Measurements from ENCODE around the gene SKAP1. TPM values are rescaled to one million over a fixed set of nuclear protein-coding genes. Genes with fewer than 3 reads are reported as not detected.

The SKAP1 gene
- total and polyA plus RNA-seq, 4 donors: 1.4 to 4.9 (median 2.5) TPM

- TF ChIP-seq CTCF (IDR thresholded peaks at IDR 0.05; ENCODE audit: control extremely low read depth, extremely low read depth): no peak
- Histone ChIP-seq H3K9me3 (ENCODE audit: control insufficient read depth in 4 of 4, insufficient read depth in 3 of 4, low read length in 3 of 4) (no peaks in the 10 kb centered on the region), H3K27me3 (ENCODE audit: control insufficient read depth in 3 of 3, insufficient read depth in 3 of 3, low read length in 2 of 3) (peaks cover 0 to 45% (median 33%) of the 10 kb centered on the region in 3 donors), H3K4me1 (ENCODE audit: control insufficient read depth in 5 of 5, insufficient read depth in 5 of 5, low read length in 5 of 5) (no peaks in the 10 kb centered on the region), H3K9ac (ENCODE audit: insufficient read depth in 1 of 2, low read length in 2 of 2) (no peak overlapping the region), H3K4me3 (no peak overlapping the region), H3K27ac (ENCODE audit: low read depth in 1 of 2, low read length in 1 of 2) (no peak overlapping the region), H3K36me3 (ENCODE audit: control insufficient read depth in 4 of 4, insufficient read depth in 4 of 4, low read length in 4 of 4) (no peaks in the 10 kb centered on the region)
- ATAC-seq (ENCODE audit: insufficient read depth, low FRiP score): no peak
- 77 to 89% methylated on average over 4 of the region's 4 CpGs for WGBS, 2 donors
- no peak for DNase-seq
Observed at GRCh38 chr17:48297825-48298224, 132.2 kb downstream of the SKAP1 start.

- Histone ChIP-seq H3K9me3 (ENCODE audit: control insufficient read depth in 4 of 4, insufficient read depth in 3 of 4, low read length in 3 of 4) (no peaks in the 10 kb centered on the region), H3K4me3 (no peak overlapping the region), H3K9ac (ENCODE audit: insufficient read depth in 1 of 2, low read length in 2 of 2) (no peak overlapping the region), H3K36me3 (ENCODE audit: control insufficient read depth in 4 of 4, insufficient read depth in 4 of 4, low read length in 4 of 4) (no peaks in the 10 kb centered on the region), H3K27me3 (ENCODE audit: control insufficient read depth in 3 of 3, insufficient read depth in 3 of 3, low read length in 2 of 3) (peaks cover 0 to 52% (median 46%) of the 10 kb centered on the region in 3 donors), H3K4me1 (ENCODE audit: control insufficient read depth in 5 of 5, insufficient read depth in 5 of 5, low read length in 5 of 5) (no peaks in the 10 kb centered on the region), H3K27ac (ENCODE audit: low read depth in 1 of 2, low read length in 1 of 2) (no peak overlapping the region)
- 96 to 97% methylated on average over 2 of the region's 2 CpGs for WGBS, 2 donors
- TF ChIP-seq CTCF (IDR thresholded peaks at IDR 0.05; ENCODE audit: control extremely low read depth, extremely low read depth): no peak
- DNase-seq (no peak), ATAC-seq (ENCODE audit: insufficient read depth, low FRiP score) (no peak)
Observed at GRCh38 chr17:48296453-48296852, 133.6 kb downstream of the SKAP1 start.

- Histone ChIP-seq H3K27me3 (ENCODE audit: control insufficient read depth in 3 of 3, insufficient read depth in 3 of 3, low read length in 2 of 3) (peaks cover 0 to 55% (median 49%) of the 10 kb centered on the region in 3 donors), H3K4me1 (ENCODE audit: control insufficient read depth in 5 of 5, insufficient read depth in 5 of 5, low read length in 5 of 5) (no peaks in the 10 kb centered on the region), H3K9ac (ENCODE audit: insufficient read depth in 1 of 2, low read length in 2 of 2) (no peak overlapping the region), H3K36me3 (ENCODE audit: control insufficient read depth in 4 of 4, insufficient read depth in 4 of 4, low read length in 4 of 4) (no peaks in the 10 kb centered on the region), H3K27ac (ENCODE audit: low read depth in 1 of 2, low read length in 1 of 2) (no peak overlapping the region), H3K4me3 (no peak overlapping the region), H3K9me3 (ENCODE audit: control insufficient read depth in 4 of 4, insufficient read depth in 3 of 4, low read length in 3 of 4) (no peaks in the 10 kb centered on the region)
- 40 to 50% methylated on average over 7 of the region's 7 CpGs for WGBS, 2 donors
- TF ChIP-seq CTCF (IDR thresholded peaks at IDR 0.05; ENCODE audit: control extremely low read depth, extremely low read depth): no peak
- DNase-seq (no peak), ATAC-seq (ENCODE audit: insufficient read depth, low FRiP score) (no peak)
Observed at GRCh38 chr17:48295362-48296288, 134.4 kb downstream of the SKAP1 start.
